Esophagus muscularis mucosa (tissue), 3 donors: ENCODE measurements around the gene DEAF1.

ENCODE experiments used
- CTCF ChIP-seq, 3 experiments: fragments of 200-600 bp in 2 of 3; fragments of 450-650 bp in 1 of 3; sonication (generic) in 2 of 3; IDR thresholded peaks; one replicate each; pipeline ENCODE4 v1.5.1; 2017 to 2019; ENCODE audit warnings: antibody characterized with exemption in 3 of 3, mild to moderate bottlenecking in 2 of 3, moderate library complexity in 1 of 3
- POLR2A ChIP-seq: fragments of 450-650 bp; IDR thresholded peaks from one replicate; pipeline ENCODE4 v1.6.1; 2017; ENCODE audit warnings: antibody characterized with exemption, moderate library complexity, mild to moderate bottlenecking, low read depth
- POLR2AphosphoS5 ChIP-seq, 2 donors: sonication (generic); formaldehyde crosslinking; IDR thresholded peaks; one replicate each; pipeline ENCODE4 v1.6.1; 2017; ENCODE audit warnings: antibody characterized with exemption in 2 of 2

DNA sequence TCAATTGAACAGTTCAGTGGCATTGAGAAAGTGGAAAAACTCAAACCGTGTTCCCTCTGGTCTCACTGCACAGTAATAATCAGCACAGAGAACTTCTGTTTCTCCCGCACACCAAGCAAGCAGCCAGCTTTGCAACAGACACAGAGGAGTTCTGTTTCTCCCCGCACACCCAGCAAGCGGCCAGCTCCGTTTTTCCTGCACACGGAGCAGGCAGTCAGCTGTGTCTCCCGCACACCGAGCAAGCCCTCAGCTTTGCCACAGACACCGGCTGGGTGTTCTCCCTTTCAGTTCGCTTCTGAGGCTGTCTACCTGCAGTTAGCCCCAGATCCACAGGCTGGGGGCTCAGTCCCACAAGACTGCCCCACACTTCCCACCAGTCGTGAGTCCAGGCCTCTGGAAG, 42.3 kb upstream of the DEAF1 start:
- TF ChIP-seq CTCF (IDR thresholded peaks at IDR 0.05) (no peak), POLR2A (no peak), POLR2AphosphoS5 (IDR thresholded peaks at IDR 0.05) (no peak)
